KBM-7 (cell line): Measurements from ENCODE around the gene ELFN2.
"Not testable (repeated sequence)": the region's sequence is repeated elsewhere in the genome, so short reads cannot be mapped to it uniquely, and the experiment has no call there.

Experiments
- DNase-seq: peaks from one replicate; pipeline ENCODE4 v3.0.0-alpha.2; 2015
- in situ Hi-C: fragments of 300-500 bp; cut with MboI; formaldehyde crosslinking; loops from 2 replicates; pipeline ENCODE4 v1.14.3; 2020; ENCODE audit warnings: low sequenced_read_pairs, low pct_unique_long_range_greater_than_20kb, mixed read lengths

Gene ELFN2, protein sequence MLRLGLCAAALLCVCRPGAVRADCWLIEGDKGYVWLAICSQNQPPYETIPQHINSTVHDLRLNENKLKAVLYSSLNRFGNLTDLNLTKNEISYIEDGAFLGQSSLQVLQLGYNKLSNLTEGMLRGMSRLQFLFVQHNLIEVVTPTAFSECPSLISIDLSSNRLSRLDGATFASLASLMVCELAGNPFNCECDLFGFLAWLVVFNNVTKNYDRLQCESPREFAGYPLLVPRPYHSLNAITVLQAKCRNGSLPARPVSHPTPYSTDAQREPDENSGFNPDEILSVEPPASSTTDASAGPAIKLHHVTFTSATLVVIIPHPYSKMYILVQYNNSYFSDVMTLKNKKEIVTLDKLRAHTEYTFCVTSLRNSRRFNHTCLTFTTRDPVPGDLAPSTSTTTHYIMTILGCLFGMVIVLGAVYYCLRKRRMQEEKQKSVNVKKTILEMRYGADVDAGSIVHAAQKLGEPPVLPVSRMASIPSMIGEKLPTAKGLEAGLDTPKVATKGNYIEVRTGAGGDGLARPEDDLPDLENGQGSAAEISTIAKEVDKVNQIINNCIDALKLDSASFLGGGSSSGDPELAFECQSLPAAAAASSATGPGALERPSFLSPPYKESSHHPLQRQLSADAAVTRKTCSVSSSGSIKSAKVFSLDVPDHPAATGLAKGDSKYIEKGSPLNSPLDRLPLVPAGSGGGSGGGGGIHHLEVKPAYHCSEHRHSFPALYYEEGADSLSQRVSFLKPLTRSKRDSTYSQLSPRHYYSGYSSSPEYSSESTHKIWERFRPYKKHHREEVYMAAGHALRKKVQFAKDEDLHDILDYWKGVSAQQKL

DNA sequence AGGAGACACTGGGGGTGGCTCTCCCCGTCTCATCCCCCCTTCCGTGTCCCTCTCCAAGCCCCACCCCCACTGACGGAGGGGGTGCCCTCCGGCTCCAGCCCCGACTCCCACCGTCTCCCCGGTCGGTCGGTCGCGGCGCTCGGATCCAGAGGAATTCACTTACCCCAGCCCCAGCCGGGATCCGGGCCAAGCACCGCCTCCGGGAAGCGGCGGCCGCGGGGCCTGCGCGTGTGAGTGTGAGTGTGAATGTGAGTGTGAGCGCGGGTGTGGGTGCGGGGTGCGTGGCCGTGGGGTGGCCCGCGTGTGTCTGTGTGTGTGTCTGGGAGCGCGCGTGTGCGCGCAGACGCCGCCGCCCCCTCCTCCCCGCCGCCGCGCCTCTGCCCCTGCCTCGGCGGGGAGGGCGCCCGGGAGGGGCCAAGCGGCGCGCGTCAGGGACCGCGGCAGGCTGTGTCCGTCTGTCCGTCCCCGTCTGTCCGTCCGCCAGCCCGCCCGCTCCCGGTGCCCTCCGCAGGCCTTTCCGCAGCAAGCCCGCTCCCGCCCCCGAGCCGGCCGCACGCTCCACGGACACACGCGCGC, at the start of gene ELFN2:
TSS of gene ELFN2 (minus strand) at position 345 of the 576 bp plus-strand sequence. CDS start 51,945 bp downstream, outside the sequence.
- in situ Hi-C loops, result no loop called here
- DNase-seq, result no peak

DNA sequence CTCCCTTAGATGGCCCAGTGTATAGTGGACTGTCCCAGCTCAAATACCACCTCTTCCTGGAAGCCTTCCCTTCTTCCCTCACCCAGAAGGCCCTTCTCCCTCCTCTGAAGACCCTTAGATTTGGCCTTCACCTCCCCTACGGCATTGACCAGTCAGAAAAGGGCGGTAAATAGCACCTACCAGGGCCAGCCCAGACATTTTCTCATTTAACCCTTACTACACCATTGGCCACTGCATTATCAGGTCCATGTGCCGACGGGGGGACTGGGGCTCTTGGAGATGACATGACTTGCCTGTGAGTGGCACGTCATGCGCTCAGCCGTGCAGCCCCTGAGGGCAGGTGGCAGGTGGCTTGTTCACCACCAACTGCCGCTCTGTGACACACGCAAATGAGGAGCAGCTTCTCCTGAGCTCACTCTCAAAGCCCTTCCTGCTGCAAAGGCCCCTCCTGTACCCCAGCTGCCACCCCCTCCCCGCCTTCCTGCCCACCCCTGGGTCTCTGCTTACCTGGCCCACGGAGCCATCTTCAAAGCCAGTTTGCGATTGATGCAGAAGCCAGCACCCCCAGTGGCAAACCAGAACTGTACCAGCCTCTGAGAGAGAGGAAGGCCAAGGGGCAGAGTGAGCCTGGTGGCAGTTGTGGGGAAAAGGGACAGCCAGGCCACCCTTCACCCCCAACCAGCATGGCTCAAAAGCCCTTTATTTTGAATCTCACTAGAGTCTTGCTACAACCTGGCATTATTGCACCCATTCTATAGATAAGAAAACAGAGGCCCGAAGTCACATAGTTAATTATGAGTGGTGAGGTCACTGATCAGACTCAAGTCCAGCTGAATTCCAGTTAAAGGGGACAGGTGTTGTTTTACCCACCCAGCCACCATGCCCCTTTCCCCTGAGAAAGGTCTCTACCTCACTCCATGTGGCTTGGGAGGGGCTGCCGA, 49.4 kb upstream of the ELFN2 start:
- in situ Hi-C loops, result no loop called here
- no peak for DNase-seq

- in situ Hi-C loops, result no loop called here
- no peak for DNase-seq
These were observed 47.3 kb upstream of the ELFN2 start for GRCh38 chr22:37474447-37475090.

- DNase-seq, result no peak
- in situ Hi-C loops, result no loop called here
These were observed 46.2 kb upstream of the ELFN2 start for GRCh38 chr22:37473437-37473946.

- DNase-seq, result peak; percentile 48
- in situ Hi-C loops, result no loop called here
These were observed 45.2 kb upstream of the ELFN2 start for GRCh38 chr22:37472418-37473006.

- in situ Hi-C loops, result no loop called here
- no peak for DNase-seq
These were observed 44.6 kb upstream of the ELFN2 start for GRCh38 chr22:37471727-37472417.

DNA sequence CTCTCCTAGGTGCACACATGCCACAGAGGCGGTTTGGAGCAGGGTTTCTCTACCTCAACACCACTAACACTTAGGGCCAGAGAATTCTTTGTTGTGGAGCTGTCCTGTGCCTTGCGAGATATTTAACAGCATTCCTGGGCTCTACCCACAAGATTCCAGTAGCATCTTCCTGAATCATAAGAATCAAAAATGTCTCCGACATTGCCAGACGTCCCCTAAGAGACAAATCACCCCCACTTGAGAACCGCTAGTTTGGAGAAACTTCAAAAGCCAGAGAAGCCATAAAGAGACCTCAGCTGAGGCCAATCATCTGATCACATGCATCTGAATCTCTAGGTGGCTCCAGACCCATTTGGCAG, 42.8 kb upstream of the ELFN2 start:
- DNase-seq, result no peak
- in situ Hi-C loops, result no loop called here

GRCh38 chr22:37469416-37470086, 42.3 kb upstream of the ELFN2 start:
- DNase-seq, result no peak
- in situ Hi-C loops, result no loop called here

DNA sequence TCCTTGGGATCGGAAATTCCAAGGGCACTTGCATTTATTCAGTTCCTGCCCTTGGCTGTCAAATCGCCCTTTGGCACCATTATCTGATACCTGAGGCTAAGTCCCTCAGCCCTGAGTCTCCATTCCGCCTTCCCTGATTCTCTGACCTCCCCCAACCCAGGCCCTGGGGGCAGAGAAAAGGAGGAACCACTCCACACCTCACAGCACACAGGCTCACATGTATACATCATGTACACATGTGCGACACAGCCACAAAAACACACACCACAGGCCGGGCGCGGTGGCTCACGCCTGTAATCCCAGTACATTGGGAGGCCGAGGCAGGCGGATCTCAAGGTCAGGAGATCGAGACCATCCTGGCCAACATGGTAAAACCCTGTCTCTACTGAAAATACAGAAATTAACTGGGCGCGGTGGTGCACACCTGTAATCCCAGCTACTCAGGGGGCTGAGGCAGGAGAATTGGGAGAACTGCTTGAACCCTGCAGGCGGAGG, 41.0 kb upstream of the ELFN2 start:
- in situ Hi-C loops, DNase-seq: not testable (repeated sequence)

DNA sequence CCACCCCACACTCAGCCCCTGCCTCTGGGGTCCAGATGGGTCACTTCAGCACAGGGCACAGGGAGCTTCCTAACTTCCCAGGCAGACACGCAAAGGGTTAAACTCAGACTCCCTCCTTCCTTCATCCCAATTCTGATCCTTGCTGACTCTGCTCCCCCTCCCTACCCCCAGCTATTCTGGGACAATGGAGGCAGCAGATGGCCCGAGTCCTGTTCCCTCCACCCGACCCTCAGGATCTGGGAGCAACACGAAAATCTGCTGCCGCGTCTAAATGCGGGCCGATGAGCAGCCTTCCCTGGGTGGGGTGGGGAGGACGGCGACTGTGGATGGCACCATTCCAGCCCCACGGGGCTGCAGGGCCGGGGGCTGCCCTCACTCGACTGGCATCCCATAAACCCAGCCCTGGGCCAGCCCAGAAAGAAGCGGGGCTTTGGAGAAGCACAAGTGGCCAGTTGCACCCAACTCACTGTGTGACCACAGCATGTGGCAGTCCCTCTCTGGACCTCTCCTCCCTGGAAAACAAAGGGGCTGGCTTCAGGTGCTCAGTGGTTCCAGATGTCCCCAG, 40.2 kb upstream of the ELFN2 start:
- in situ Hi-C loops, result no loop called here
- DNase-seq, result no peak

DNA sequence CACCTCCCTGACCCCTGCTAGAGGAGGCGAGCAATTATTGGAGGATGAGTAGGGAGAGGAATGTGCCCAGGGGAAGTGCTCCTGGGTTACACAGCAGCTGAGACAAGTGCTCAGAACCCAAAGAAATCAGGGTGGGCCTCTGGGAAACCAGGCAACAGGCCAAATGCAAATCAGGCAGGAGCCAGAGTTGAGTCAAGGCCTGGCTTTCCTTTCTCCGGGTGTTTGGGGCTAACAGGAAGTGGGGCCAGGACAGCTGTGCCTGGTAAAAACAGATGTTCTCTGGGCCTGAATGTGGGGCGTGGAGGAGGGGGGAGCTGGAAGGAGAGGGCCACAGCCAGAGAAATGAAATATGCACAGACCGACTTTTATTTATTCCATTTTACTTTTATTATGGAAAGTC, 36.9 kb upstream of the ELFN2 start:
- in situ Hi-C loops, result no loop called here
- peak; percentile 59 for DNase-seq

DNA sequence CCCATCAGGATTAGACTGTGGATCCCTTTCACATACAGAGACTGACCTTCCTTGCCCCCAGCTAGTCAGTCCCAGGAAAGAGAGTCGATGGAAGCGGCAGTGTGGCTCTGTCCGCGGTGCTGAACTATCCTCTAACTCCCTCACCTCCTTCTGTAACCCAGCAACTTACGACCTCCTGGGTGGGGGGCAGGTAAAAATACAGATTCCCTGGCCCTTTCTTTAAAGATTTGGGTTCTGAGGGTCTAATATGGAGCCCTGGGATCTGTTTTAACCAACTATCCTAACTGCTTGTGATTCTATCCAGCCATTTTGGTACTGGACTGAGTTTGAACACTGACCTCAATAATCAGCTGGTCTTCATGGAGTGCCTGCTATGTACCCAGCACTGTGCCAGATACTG, 35.7 kb upstream of the ELFN2 start:
- in situ Hi-C loops, result no loop called here
- DNase-seq, result peak; percentile 61

- in situ Hi-C loops, result no loop called here
- DNase-seq, result no peak
These were observed 35.2 kb upstream of the ELFN2 start for GRCh38 chr22:37462436-37462835.

GRCh38 chr22:37461961-37462360, 34.7 kb upstream of the ELFN2 start:
- in situ Hi-C loops, result no loop called here

DNA sequence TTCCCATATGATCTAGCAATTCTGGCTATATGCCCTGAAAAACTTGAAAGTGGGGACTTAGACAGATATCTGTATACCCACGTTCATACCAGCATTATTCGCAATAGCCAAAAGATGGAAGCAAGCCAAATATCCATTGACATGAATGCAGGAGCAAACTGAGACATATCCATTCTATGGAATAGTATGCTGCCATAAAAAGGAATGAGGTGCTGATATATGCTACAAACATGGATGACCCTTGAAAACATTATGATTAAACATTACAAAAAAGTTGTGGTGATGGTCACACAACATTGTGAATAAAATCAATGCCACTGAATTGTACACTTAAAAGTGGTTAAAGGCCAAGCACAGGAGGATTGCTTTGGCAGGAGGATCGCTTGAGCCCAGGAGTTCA, 33.4 kb upstream of the ELFN2 start:
- no peak for DNase-seq
- in situ Hi-C loops, result no loop called here

More at GRCh38 chr22:37461961-37462360, 34.7 kb upstream of the ELFN2 start:
- DNase-seq, result no peak

- DNase-seq, result no peak
- in situ Hi-C loops, result loop anchor here (10.0 kb wide), 1 partner anchor 144 kb away; no protein-coding TSS in a partner anchor
These were observed 31.9 kb upstream of the ELFN2 start for GRCh38 chr22:37459206-37459605.
